IMR-90 (cell line): ENCODE measurements around the gene NOXO1. TPM values are rescaled to one million over a fixed set of nuclear protein-coding genes. Genes with fewer than 3 reads are reported as not detected.

ENCODE experiments used
- ATAC-seq: fragments of 200-7000 bp; cut with Tn5 transposase; 2 replicates; pipeline ENCODE4 v1.9.1; 2020; ENCODE audit warnings: low read depth, mild to moderate bottlenecking, moderate library complexity
- BruUV-seq: library from RNA; stranded (reverse); fragments of 400-500 nt; replicated peaks from 2 replicates; lab custom pipeline; 2021; lab: Mats Ljungman, UMichigan
- CTCF ChIA-PET: fragments of 300-600 bp; formaldehyde crosslinking; extraction: SDS; loops from one replicate; lab custom pipeline; 2021; ENCODE audit warnings: antibody characterized with exemption; lab: Yijun Ruan, JAX
- POLR2A ChIA-PET: fragments of 300-600 bp; sonication (Branson Sonifier 250); formaldehyde crosslinking; loops from one replicate; lab custom pipeline; 2022; ENCODE audit warnings: antibody characterized with exemption; ENCODE audit not compliant: unreplicated experiment; lab: Charles Lee
- DNase-seq: peaks from one replicate; pipeline ENCODE4 v3.0.0; 2013
- H2AFZ ChIP-seq: replicated peaks from 2 replicates; pipeline ENCODE3; 2013; ENCODE audit warnings: low read length, mild to moderate bottlenecking; ENCODE audit not compliant: poor library complexity
- H2AK5ac ChIP-seq: 2 replicates; pipeline ENCODE4 v1.6.1; 2013; ENCODE audit warnings: low read depth, low read length, inconsistent platforms
- H2AK9ac ChIP-seq: replicated peaks from 2 replicates; pipeline ENCODE3; 2013; ENCODE audit warnings: mild to moderate bottlenecking, low read depth, low read length, moderate library complexity; ENCODE audit not compliant: poor library complexity
- H2BK120ac ChIP-seq: 2 replicates; pipeline ENCODE4 v1.6.1; 2013; ENCODE audit warnings: low read depth, low read length, inconsistent platforms
- H2BK15ac ChIP-seq: 3 replicates; pipeline ENCODE4 v1.6.1; 2013; ENCODE audit warnings: low read depth, low read length, inconsistent platforms
- H2BK20ac ChIP-seq: 2 replicates; pipeline ENCODE4 v1.6.1; 2013; ENCODE audit warnings: low read depth, mild to moderate bottlenecking, inconsistent platforms, low read length, moderate library complexity
- H2BK5ac ChIP-seq: 2 replicates; pipeline ENCODE4 v1.6.1; 2013; ENCODE audit warnings: mild to moderate bottlenecking, low read depth, low read length, inconsistent platforms; ENCODE audit not compliant: poor library complexity, severe bottlenecking
- H3K14ac ChIP-seq: replicated peaks from 2 replicates; pipeline ENCODE4 v1.6.1; 2013; ENCODE audit warnings: low read depth, low read length, inconsistent platforms
- H3K18ac ChIP-seq: 2 replicates; pipeline ENCODE4 v1.6.1; 2013; ENCODE audit warnings: low read depth, low read length, control low read depth
- H3K23ac ChIP-seq: 2 replicates; pipeline ENCODE4 v1.6.1; 2013; ENCODE audit warnings: low read depth, low read length, inconsistent platforms
- H3K27ac ChIP-seq: 2 replicates; pipeline ENCODE4 v1.5.1; 2013; ENCODE audit warnings: mild to moderate bottlenecking, control low read depth, low read length; ENCODE audit not compliant: insufficient read depth
- H3K27me3 ChIP-seq: 2 replicates; pipeline ENCODE4 v1.6.1; 2013; ENCODE audit warnings: low read length; ENCODE audit not compliant: control insufficient read depth, insufficient read depth
- H3K36me3 ChIP-seq: 2 replicates; pipeline ENCODE4 v1.6.1; 2013; ENCODE audit warnings: low read length, mixed read lengths; ENCODE audit not compliant: control insufficient read depth, insufficient read depth
- H3K4ac ChIP-seq: 2 replicates; pipeline ENCODE4 v1.6.1; 2013; ENCODE audit warnings: low read depth, low read length, inconsistent platforms
- H3K4me1 ChIP-seq: 2 replicates; pipeline ENCODE4 v1.6.1; 2013; ENCODE audit warnings: low read length, mixed read lengths; ENCODE audit not compliant: control insufficient read depth, insufficient read depth
- H3K4me2 ChIP-seq: 2 replicates; pipeline ENCODE4 v1.6.1; 2013; ENCODE audit warnings: low read depth, mild to moderate bottlenecking, control low read depth, low read length, moderate library complexity
- H3K4me3 ChIP-seq: 2 replicates; pipeline ENCODE4 v1.5.1; 2013; ENCODE audit warnings: low read depth, mild to moderate bottlenecking, control low read depth, low read length, moderate library complexity; ENCODE audit not compliant: insufficient read depth
- H3K56ac ChIP-seq: 2 replicates; pipeline ENCODE4 v1.6.1; 2013; ENCODE audit warnings: low read length, inconsistent platforms; ENCODE audit not compliant: insufficient read depth; ENCODE audit errors: extremely low read depth
- H3K79me1 ChIP-seq, 2 experiments: 2 replicates each; pipeline ENCODE4 v1.6.1; 2013; ENCODE audit warnings: low read length in 2 of 2, inconsistent platforms in 1 of 2, low read depth in 1 of 2
- H3K9ac ChIP-seq: 2 replicates; pipeline ENCODE4 v1.6.1; 2013; ENCODE audit warnings: low read depth, low read length, control low read depth
- H3K9me1 ChIP-seq: 2 replicates; pipeline ENCODE4 v1.6.1; 2013; ENCODE audit warnings: low read length, inconsistent platforms; ENCODE audit not compliant: insufficient read depth
- H3K9me3 ChIP-seq: 2 replicates; pipeline ENCODE4 v1.6.1; 2013; ENCODE audit warnings: low read length; ENCODE audit not compliant: control insufficient read depth, insufficient read depth
- H4K20me1 ChIP-seq: 2 replicates; pipeline ENCODE4 v1.6.1; 2013; ENCODE audit warnings: low read length, inconsistent platforms; ENCODE audit not compliant: insufficient read depth
- H4K5ac ChIP-seq: 2 replicates; pipeline ENCODE4 v1.6.1; 2013; ENCODE audit warnings: mild to moderate bottlenecking, low read depth, low read length, control low read depth
- H4K8ac ChIP-seq, 2 experiments: 2 replicates each; pipeline ENCODE4 v1.6.1; 2013; ENCODE audit warnings: low read depth in 2 of 2, low read length in 2 of 2, control low read depth in 1 of 2, inconsistent platforms in 1 of 2
- H4K91ac ChIP-seq: 2 replicates; pipeline ENCODE4 v1.6.1; 2013; ENCODE audit warnings: low read depth, low read length, inconsistent platforms; ENCODE audit not compliant: insufficient read depth
- CEBPB ChIP-seq: IDR thresholded peaks from 2 replicates; pipeline ENCODE4 v1.6.1; 2012; ENCODE audit warnings: low read depth, low read length, improper control_type of control experiment
- WGBS, 2 experiments: methylation state at CpG; one replicate each; pipeline versions ENCODE4 v1.1.5 to v1.1.7; 2013; ENCODE audit warnings: missing lambda C conversion rate in 2 of 2; ENCODE audit not compliant: insufficient read length in 1 of 2; ENCODE audit errors: extremely low coverage in 2 of 2; 5-methylcytosine and 5-hydroxymethylcytosine counted together
- dilution Hi-C: fragments of 300-500 bp; cut with HindIII; formaldehyde crosslinking; loops from one replicate; pipeline ENCODE4 v1.14.3; 2018; ENCODE audit warnings: low sequenced_read_pairs; ENCODE audit not compliant: unreplicated experiment
- in situ Hi-C: fragments of 300-500 bp; cut with MboI; formaldehyde crosslinking; loops from 3 replicates; pipeline ENCODE4 v1.14.3; 2019; ENCODE audit warnings: low sequenced_read_pairs, inconsistent platforms, mixed read lengths
- intact Hi-C: fragments of 100-400 bp; cut with micrococcal nuclease; formaldehyde crosslinking; loops from 2 replicates; pipeline ENCODE4 v1.10.0; 2022
- polyA plus RNA-seq, 3 experiments: library from polyadenylated mRNA; depleted of rRNA; stranded (reverse); fragments of >200 nt; gene quantifications; 2 replicates each; pipeline ENCODE4 v1.2.3, GENCODE V29; 2012; ENCODE audit warnings: low replicate concordance in 1 of 3
- total RNA-seq: library from RNA; depleted of rRNA; stranded (reverse); fragments of >200 nt; gene quantifications from 2 replicates; pipeline ENCODE4 v1.2.3, GENCODE V29; 2012
- TF ChIP-seq, protein P1 (sequence below): fragments of 150-350 bp; IDR thresholded peaks from 2 replicates; pipeline ENCODE4 v1.6.1; 2017; ENCODE audit warnings: mild to moderate bottlenecking, antibody characterized with exemption, low read length, low read depth

The NOXO1 gene
- total and polyA plus RNA-seq, 2 of the 4 experiments (the other 2 are of a cell fraction) = 0.56 TPM; not detected in 1

DNA sequence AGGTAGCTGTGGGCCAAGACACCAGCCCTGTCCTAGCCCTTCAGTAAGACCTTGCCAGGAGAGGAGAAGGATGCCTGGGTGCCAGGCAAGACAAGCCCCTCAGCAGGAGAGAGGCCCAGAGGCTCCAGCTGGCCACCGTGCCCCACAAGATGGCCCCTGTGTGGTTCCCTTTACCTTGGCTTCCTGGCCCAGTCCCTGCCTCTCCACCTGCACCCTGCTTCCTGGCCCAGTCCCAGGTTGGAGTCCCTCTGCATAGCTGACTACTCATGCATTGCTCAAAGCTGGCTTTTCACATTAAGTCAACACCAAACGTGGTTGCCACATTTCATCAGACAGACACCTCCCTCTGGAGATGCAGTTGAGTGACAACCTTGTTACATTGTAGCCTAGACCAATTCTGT, 12.5 kb upstream of the NOXO1 start:
- Histone ChIP-seq H3K9ac (no peak overlapping the region), H3K4me2 (no peak overlapping the region), H3K79me1 (peaks cover 0 to 18% of the 10 kb centered on the region in 2 experiments; a peak in 3 of 4 replicates), H3K27ac (no peak overlapping the region), H3K9me1 (peaks cover 31% of the 10 kb centered on the region), H2BK20ac (no peak overlapping the region), H3K14ac (no peak overlapping the region), H3K27me3 (peaks cover 17% of the 10 kb centered on the region), H2BK120ac (no peak overlapping the region), H2BK15ac (no peak overlapping the region), H4K5ac (no peak overlapping the region), H3K36me3 (peaks cover 11% of the 10 kb centered on the region), H3K4me3 (no peak overlapping the region), H2AK9ac (no peak overlapping the region), H4K8ac (no peak overlapping the region), H4K91ac (no peak overlapping the region), H4K20me1 (peaks cover 12% of the 10 kb centered on the region), H2AK5ac (peak overlapping the region; percentile 35), H2BK5ac (no peak overlapping the region), H2AFZ (peak overlapping the region; percentile 67), H3K4ac (peak overlapping the region; percentile 34), H3K23ac (no peak overlapping the region), H3K56ac (no peak overlapping the region), H3K18ac (no peak overlapping the region), H3K9me3 (peaks cover 2% of the 10 kb centered on the region; the same call in 1 of the 2 replicates), H3K4me1 (peaks cover 30% of the 10 kb centered on the region)
- DNase-seq = peak; percentile 46
- dilution Hi-C loops (no loop called here), intact Hi-C loops (no loop called here), in situ Hi-C loops (no loop called here)
- ChIA-PET CTCF (interaction anchor here (1.3 kb wide), 1 partner anchor 10 kb away, joined by 6 read pairs; no protein-coding TSS in a partner anchor), POLR2A (no interaction called here)
- no CpG with 5 or more reads among the region's 2 CpGs for whole genome bisulfite sequencing, 2 experiments
- no peak for ATAC-seq
- BruUV-seq = no TSS peak
- TF ChIP-seq, protein P1, sequence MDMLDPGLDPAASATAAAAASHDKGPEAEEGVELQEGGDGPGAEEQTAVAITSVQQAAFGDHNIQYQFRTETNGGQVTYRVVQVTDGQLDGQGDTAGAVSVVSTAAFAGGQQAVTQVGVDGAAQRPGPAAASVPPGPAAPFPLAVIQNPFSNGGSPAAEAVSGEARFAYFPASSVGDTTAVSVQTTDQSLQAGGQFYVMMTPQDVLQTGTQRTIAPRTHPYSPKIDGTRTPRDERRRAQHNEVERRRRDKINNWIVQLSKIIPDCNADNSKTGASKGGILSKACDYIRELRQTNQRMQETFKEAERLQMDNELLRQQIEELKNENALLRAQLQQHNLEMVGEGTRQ = no peak
- TF ChIP-seq CEBPB = peak; percentile 66; the same call in 1 of the 2 replicates
